Lower leg skin (tissue), 4 donors: ENCODE measurements around the gene HBB. TPM values are rescaled to one million over a fixed set of nuclear protein-coding genes. Genes with fewer than 3 reads are reported as not detected.

ENCODE experiments used
- DNase-seq, 2 donors: peaks; one replicate each; pipeline ENCODE4 v3.0.0-alpha.2; 2019; ENCODE audit warnings: low spot score in 2 of 2
- H3K4me3 ChIP-seq: fragments of 200-600 bp; sonication (generic); 2 replicates; pipeline ENCODE4 v1.5.1; 2017; ENCODE audit warnings: mild to moderate bottlenecking, low read depth; ENCODE audit not compliant: poor library complexity, severe bottlenecking
- CTCF ChIP-seq, 3 donors: fragments of 450-650 bp; IDR thresholded peaks; one replicate each; pipeline ENCODE4 v1.5.1; 2016; ENCODE audit warnings: antibody characterized with exemption in 3 of 3, mild to moderate bottlenecking in 3 of 3, moderate library complexity in 2 of 3
- POLR2A ChIP-seq, 2 donors: fragments of 450-650 bp; IDR thresholded peaks; one replicate each; pipeline ENCODE4 v1.6.1; 2016 to 2017; ENCODE audit warnings: antibody characterized with exemption in 2 of 2, mild to moderate bottlenecking in 1 of 2, moderate library complexity in 1 of 2
- WGBS, 2 donors: methylation state at CpG; one replicate each; pipeline ENCODE4 v1.1.5; 2018; 5-methylcytosine and 5-hydroxymethylcytosine counted together
- intact Hi-C: fragments of 100-400 bp; cut with DNase I; formaldehyde crosslinking; loops from one replicate; pipeline ENCODE4 v1.15.0; 2023; ENCODE audit warnings: low total_unique reads
- total RNA-seq, 4 donors: library from RNA; depleted of rRNA; stranded (reverse); fragments of >200 nt; gene quantifications; one replicate each; pipeline ENCODE4 v1.1.0, GENCODE V29; 2016

The HBB gene
- total RNA-seq, 4 donors from 2014 or later: 0.56 to 65.8 (median 13.1) TPM

- whole genome bisulfite sequencing, 2 donors: 38 to 41% methylated on average over 1 of the region's 1 CpG
These were observed 810 bp upstream of the HBB start for GRCh38 chr11:5227681-5228080.

GRCh38 chr11:5225480-5225871, 1.4 kb downstream of the HBB start:
- WGBS, 2 donors: 58 to 61% methylated on average over 2 of the region's 2 CpGs
- TF ChIP-seq POLR2A (IDR thresholded peaks at IDR 0.05) (no peak), CTCF (IDR thresholded peaks at IDR 0.05) (no peak)
- H3K4me3 ChIP-seq: no peak overlapping the region

More at GRCh38 chr11:5227681-5228080, 810 bp upstream of the HBB start:
- DNase-seq: no peak
- TF ChIP-seq CTCF (IDR thresholded peaks at IDR 0.05) (no peak), POLR2A (IDR thresholded peaks at IDR 0.05) (no peak)
- no peak overlapping the region for H3K4me3 ChIP-seq
- intact Hi-C loops: no loop called here

GRCh38 chr11:5224538-5225479, 2.1 kb downstream of the HBB start:
- no peak overlapping the region for H3K4me3 ChIP-seq
- DNase-seq: no peak
- TF ChIP-seq POLR2A (IDR thresholded peaks at IDR 0.05) (no peak), CTCF (IDR thresholded peaks at IDR 0.05) (no peak)
- WGBS, 2 donors: 74 to 75% methylated on average over 6 of the region's 6 CpGs
- intact Hi-C loops: no loop called here

More at GRCh38 chr11:5225480-5225871, 1.4 kb downstream of the HBB start:
- intact Hi-C loops: no loop called here
- no peak for DNase-seq

GRCh38 chr11:5223686-5224085, 3.2 kb downstream of the HBB start:
- no peak overlapping the region for H3K4me3 ChIP-seq
- TF ChIP-seq POLR2A (IDR thresholded peaks at IDR 0.05) (no peak), CTCF (IDR thresholded peaks at IDR 0.05) (no peak)
- intact Hi-C loops: no loop called here
- no peak for DNase-seq
- WGBS, 2 donors: 64 to 73% methylated on average over 1 of the region's 1 CpG

- no peak for DNase-seq
- no peak overlapping the region for H3K4me3 ChIP-seq
- intact Hi-C loops: no loop called here
- WGBS, 2 donors: 86 to 92% methylated on average over 6 of the region's 6 CpGs
- no peak for TF ChIP-seq POLR2A (IDR thresholded peaks at IDR 0.05)
- no peak for TF ChIP-seq CTCF (IDR thresholded peaks at IDR 0.05)
These were observed 3.7 kb downstream of the HBB start for GRCh38 chr11:5223146-5223545.
